ENCODE data around the gene ATP1A2.

The ATP1A2 gene

GRCh38 chr1:160094291-160094625 lies 21.3 kb upstream of the ATP1A2 start:
- H3K4me1 ChIP-seq (ENCODE audit: control insufficient read depth, low read length): peaks cover 22% of the 10 kb centered on the region
- H3K36me3 ChIP-seq (ENCODE audit: control insufficient read depth, low read length): peaks cover 28% of the 10 kb centered on the region; the same call in 1 of the 2 replicates
- no peak for TF ChIP-seq EZH2phosphoT487 (IDR thresholded peaks at IDR 0.05; ENCODE audit: borderline replicate concordance, low read length)
- TF ChIP-seq, protein P1, sequence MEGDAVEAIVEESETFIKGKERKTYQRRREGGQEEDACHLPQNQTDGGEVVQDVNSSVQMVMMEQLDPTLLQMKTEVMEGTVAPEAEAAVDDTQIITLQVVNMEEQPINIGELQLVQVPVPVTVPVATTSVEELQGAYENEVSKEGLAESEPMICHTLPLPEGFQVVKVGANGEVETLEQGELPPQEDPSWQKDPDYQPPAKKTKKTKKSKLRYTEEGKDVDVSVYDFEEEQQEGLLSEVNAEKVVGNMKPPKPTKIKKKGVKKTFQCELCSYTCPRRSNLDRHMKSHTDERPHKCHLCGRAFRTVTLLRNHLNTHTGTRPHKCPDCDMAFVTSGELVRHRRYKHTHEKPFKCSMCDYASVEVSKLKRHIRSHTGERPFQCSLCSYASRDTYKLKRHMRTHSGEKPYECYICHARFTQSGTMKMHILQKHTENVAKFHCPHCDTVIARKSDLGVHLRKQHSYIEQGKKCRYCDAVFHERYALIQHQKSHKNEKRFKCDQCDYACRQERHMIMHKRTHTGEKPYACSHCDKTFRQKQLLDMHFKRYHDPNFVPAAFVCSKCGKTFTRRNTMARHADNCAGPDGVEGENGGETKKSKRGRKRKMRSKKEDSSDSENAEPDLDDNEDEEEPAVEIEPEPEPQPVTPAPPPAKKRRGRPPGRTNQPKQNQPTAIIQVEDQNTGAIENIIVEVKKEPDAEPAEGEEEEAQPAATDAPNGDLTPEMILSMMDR (IDR thresholded peaks at IDR 0.05; ENCODE audit: low read depth, low read length, poor library complexity, severe bottlenecking): no peak
- peaks cover 28% of the 10 kb centered on the region for H3K79me2 ChIP-seq (ENCODE audit: control insufficient read depth, low read length)
- no peaks in the 10 kb centered on the region for H3K9me2 ChIP-seq (replicated peaks; ENCODE audit: control insufficient read depth, low read length)
- H3F3A ChIP-seq (ENCODE audit: control insufficient read depth, insufficient read depth): no peaks in the 10 kb centered on the region
- no peak overlapping the region for H3K4me2 ChIP-seq (ENCODE audit: low read length)
- H3K9me3 ChIP-seq (ENCODE audit: control insufficient read depth, insufficient read depth, low read length): no peaks in the 10 kb centered on the region
- no peak overlapping the region for H3K4me3 ChIP-seq (ENCODE audit: low read length)
- H4K20me1 ChIP-seq (ENCODE audit: control insufficient read depth, insufficient read depth, low read depth, low read length): no peaks in the 10 kb centered on the region
- no peak overlapping the region for H3K27ac ChIP-seq (ENCODE audit: low read depth, low read length)
- no peaks in the 10 kb centered on the region for H3K27me3 ChIP-seq (ENCODE audit: control insufficient read depth, low read length)

DNA sequence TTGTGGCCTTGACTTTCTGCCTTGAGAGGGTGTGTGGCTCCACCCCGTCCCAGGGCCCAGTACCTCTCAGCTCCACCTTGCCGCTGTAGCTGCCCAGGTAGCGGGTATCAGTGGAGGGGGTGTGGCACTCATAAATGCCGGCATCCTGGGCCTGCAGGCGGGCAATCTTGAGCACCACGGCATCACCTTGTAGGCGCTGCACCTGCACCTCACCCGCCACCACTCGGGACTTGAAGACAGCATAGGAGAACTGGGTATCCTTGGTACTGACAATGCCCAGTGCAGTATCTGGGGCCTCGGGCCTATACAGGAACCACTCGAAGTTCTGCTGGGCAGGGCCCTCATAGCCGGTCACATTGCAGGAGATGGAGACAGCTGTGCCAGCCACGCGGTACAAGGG lies 20.8 kb upstream of the ATP1A2 start:
- TF ChIP-seq EZH2phosphoT487 (IDR thresholded peaks at IDR 0.05; ENCODE audit: borderline replicate concordance, low read length): no peak
- TF ChIP-seq, protein P1 (IDR thresholded peaks at IDR 0.05; ENCODE audit: low read depth, low read length, poor library complexity, severe bottlenecking): no peak
- Histone ChIP-seq H3K36me3 (ENCODE audit: control insufficient read depth, low read length) (peaks cover 28% of the 10 kb centered on the region; the same call in 1 of the 2 replicates), H3F3A (ENCODE audit: control insufficient read depth, insufficient read depth) (no peaks in the 10 kb centered on the region), H3K9me2 (replicated peaks; ENCODE audit: control insufficient read depth, low read length) (no peaks in the 10 kb centered on the region), H4K20me1 (ENCODE audit: control insufficient read depth, insufficient read depth, low read depth, low read length) (no peaks in the 10 kb centered on the region), H3K4me3 (ENCODE audit: low read length) (no peak overlapping the region), H3K79me2 (ENCODE audit: control insufficient read depth, low read length) (peaks cover 28% of the 10 kb centered on the region), H3K4me1 (ENCODE audit: control insufficient read depth, low read length) (peaks cover 28% of the 10 kb centered on the region), H3K4me2 (ENCODE audit: low read length) (no peak overlapping the region), H3K27me3 (ENCODE audit: control insufficient read depth, low read length) (no peaks in the 10 kb centered on the region), H3K9me3 (ENCODE audit: control insufficient read depth, insufficient read depth, low read length) (no peaks in the 10 kb centered on the region), H3K27ac (ENCODE audit: low read depth, low read length) (no peak overlapping the region)

GRCh38 chr1:160095382-160096105 lies 20.0 kb upstream of the ATP1A2 start:
- H3K4me2 ChIP-seq (ENCODE audit: low read length): no peak overlapping the region

More at GRCh38 chr1:160095382-160096105, 20.0 kb upstream of the ATP1A2 start:
- Histone ChIP-seq H3K36me3 (ENCODE audit: control insufficient read depth, low read length) (peaks cover 28% of the 10 kb centered on the region; the same call in 1 of the 2 replicates), H3K9me3 (ENCODE audit: control insufficient read depth, insufficient read depth, low read length) (no peaks in the 10 kb centered on the region), H3K9me2 (replicated peaks; ENCODE audit: control insufficient read depth, low read length) (no peaks in the 10 kb centered on the region), H3K4me3 (ENCODE audit: low read length) (no peak overlapping the region), H3K4me1 (ENCODE audit: control insufficient read depth, low read length) (peaks cover 28% of the 10 kb centered on the region), H3F3A (ENCODE audit: control insufficient read depth, insufficient read depth) (0 out of 2 replicates have a peak, but pooled peaks cover 4% of the 10 kb centered on the region), H3K27me3 (ENCODE audit: control insufficient read depth, low read length) (no peaks in the 10 kb centered on the region), H3K27ac (ENCODE audit: low read depth, low read length) (no peak overlapping the region), H4K20me1 (ENCODE audit: control insufficient read depth, insufficient read depth, low read depth, low read length) (no peaks in the 10 kb centered on the region), H3K79me2 (ENCODE audit: control insufficient read depth, low read length) (peaks cover 28% of the 10 kb centered on the region)
- TF ChIP-seq EZH2phosphoT487 (IDR thresholded peaks at IDR 0.05; ENCODE audit: borderline replicate concordance, low read length): no peak
- TF ChIP-seq, protein P1 (IDR thresholded peaks at IDR 0.05; ENCODE audit: low read depth, low read length, poor library complexity, severe bottlenecking): no peak
